Brain microvascular endothelial cell (primary cell): ENCODE data around the gene FGF10.

Source experiments
- DNase-seq: peaks from one replicate; pipeline ENCODE4 v3.0.0-alpha.2; 2020
- H3K27ac ChIP-seq: fragments of 250-450 bp; sonication (Bioruptor Pico); 2 replicates; pipeline ENCODE4 v1.5.1; 2020; ENCODE audit warnings: mild to moderate bottlenecking, moderate library complexity
- H3K27me3 ChIP-seq: fragments of 250-450 bp; sonication (Bioruptor Pico); replicated peaks from 2 replicates; pipeline ENCODE4 v1.5.1; 2020; ENCODE audit warnings: mild to moderate bottlenecking
- H3K36me3 ChIP-seq: fragments of 250-450 bp; sonication (Bioruptor Pico); replicated peaks from 2 replicates; pipeline ENCODE4 v1.5.1; 2020; ENCODE audit warnings: mild to moderate bottlenecking
- H3K4me3 ChIP-seq: 2 replicates; pipeline ENCODE4 v1.5.1; 2011; ENCODE audit warnings: low read depth, mild to moderate bottlenecking, control low read depth, low read length, moderate library complexity
- CTCF ChIP-seq: IDR thresholded peaks from 2 replicates; pipeline ENCODE4 v1.5.1; 2011; ENCODE audit warnings: low read depth, mild to moderate bottlenecking, moderate library complexity, low read length, control low read depth, inconsistent platforms; ENCODE audit errors: missing control alignments
- in situ Hi-C: cut with HindIII; loops from 2 replicates; pipeline ENCODE4 v1.10.0; 2017; ENCODE audit warnings: low sequenced_read_pairs, low pct_ligation_motif_present

FGF10 gene

GRCh38 chr5:44396312-44396711 lies 7.1 kb upstream of the FGF10 start:
- Histone ChIP-seq H3K27me3 (no peaks in the 10 kb centered on the region), H3K27ac (no peak overlapping the region), H3K4me3 (no peak overlapping the region), H3K36me3 (no peaks in the 10 kb centered on the region)
- in situ Hi-C loops: no loop called here
- no peak for TF ChIP-seq CTCF
- no peak for DNase-seq

- H3K27ac ChIP-seq: no peak overlapping the region
- no peaks in the 10 kb centered on the region for H3K36me3 ChIP-seq
- TF ChIP-seq CTCF: no peak
- DNase-seq: no peak
- H3K4me3 ChIP-seq: no peak overlapping the region
- in situ Hi-C loops: no loop called here
- peaks cover 12% of the 10 kb centered on the region for H3K27me3 ChIP-seq
These were observed 1.1 kb upstream of the FGF10 start for GRCh38 chr5:44390351-44390750.

DNA sequence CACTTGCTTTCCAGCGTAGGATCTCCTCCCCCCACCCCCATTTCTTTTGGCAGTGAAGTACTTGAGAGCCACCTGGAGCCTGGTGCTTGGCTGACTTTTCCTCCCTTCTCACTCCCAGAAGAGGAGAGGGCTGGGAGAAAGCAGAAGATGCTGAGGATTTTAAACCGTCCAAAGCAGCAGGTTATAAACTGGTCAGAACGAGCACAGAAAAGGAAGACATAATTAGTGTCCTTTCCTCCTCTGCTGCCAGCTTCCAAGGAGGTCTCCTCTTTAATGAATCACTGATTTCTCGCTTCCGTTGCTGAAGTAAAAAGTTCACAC lies 563 bp upstream of the FGF10 start:
- no peak for TF ChIP-seq CTCF
- H3K4me3 ChIP-seq: peak overlapping the region; percentile 16
- in situ Hi-C loops: no loop called here
- H3K27me3 ChIP-seq: peaks cover 12% of the 10 kb centered on the region
- no peak overlapping the region for H3K27ac ChIP-seq
- no peak for DNase-seq
- H3K36me3 ChIP-seq: no peaks in the 10 kb centered on the region

GRCh38 chr5:44388321-44389089 lies 715 bp downstream of the FGF10 start:
- Histone ChIP-seq H3K4me3 (no peak overlapping the region), H3K27me3 (peaks cover 12% of the 10 kb centered on the region), H3K36me3 (no peaks in the 10 kb centered on the region), H3K27ac (no peak overlapping the region)
- in situ Hi-C loops: no loop called here
- TF ChIP-seq CTCF: no peak
- no peak for DNase-seq

DNA sequence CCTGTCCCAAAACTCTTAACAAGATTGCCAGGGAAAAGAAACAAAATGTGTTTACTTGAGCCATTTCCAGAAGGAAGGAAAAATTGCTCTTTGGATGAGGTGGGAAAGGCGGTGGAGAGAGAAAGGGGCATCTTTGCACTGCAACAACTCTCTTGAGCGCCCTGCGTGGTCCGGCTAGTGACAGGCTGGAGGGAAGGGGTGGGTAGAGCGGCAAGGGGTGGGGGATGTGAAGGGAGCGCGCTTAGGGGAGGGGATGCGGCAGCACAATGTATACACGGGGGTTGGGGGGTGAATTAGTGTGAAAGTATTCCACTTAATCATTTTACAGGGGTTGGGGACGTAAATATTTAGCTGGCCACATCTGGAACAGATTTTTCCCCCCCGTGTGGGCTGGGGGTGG lies 1.3 kb downstream of the FGF10 start:
- Histone ChIP-seq H3K4me3 (no peak overlapping the region), H3K27me3 (peaks cover 12% of the 10 kb centered on the region), H3K36me3 (no peaks in the 10 kb centered on the region), H3K27ac (no peak overlapping the region)
- no peak for TF ChIP-seq CTCF
- DNase-seq: no peak
- in situ Hi-C loops: no loop called here

DNA sequence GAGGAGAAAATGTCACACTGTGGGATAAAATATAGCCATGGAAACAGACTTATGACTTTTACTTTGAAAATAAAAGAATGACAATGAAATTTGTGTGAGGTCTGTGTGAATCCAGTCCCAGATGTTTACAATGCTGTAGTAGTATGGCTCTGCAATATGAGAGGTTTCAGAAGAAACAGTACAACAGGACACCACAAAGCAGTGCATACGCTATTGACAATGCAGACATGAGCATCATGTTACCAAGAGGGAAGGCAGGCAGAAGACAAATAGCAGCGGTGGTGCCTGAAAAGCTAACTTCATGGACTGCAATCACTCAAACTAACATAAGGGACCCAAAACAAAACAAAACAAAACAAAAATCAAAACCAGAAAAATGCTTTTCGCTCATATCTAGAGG lies 1.8 kb downstream of the FGF10 start:
- H3K4me3 ChIP-seq: no peak overlapping the region
- TF ChIP-seq CTCF: no peak
- no peaks in the 10 kb centered on the region for H3K36me3 ChIP-seq
- no peak for DNase-seq
- no peak overlapping the region for H3K27ac ChIP-seq
- in situ Hi-C loops: no loop called here
- peaks cover 12% of the 10 kb centered on the region for H3K27me3 ChIP-seq
